ENCODE results near the gene EFHC2.
"Not testable (repeated sequence)": the region's sequence is repeated elsewhere in the genome, so short reads cannot be mapped to it uniquely, and the experiment has no call there.

Gene EFHC2

GRCh38 chrX:44299177-44299576 is 44.3 kb downstream of the EFHC2 start:
- no peak overlapping the region for H3K4me3 ChIP-seq (ENCODE audit: low read depth, low read length)

GRCh38 chrX:44291468-44292092 is 51.9 kb downstream of the EFHC2 start:
- H3K4me3 ChIP-seq (ENCODE audit: low read depth, low read length) = no peak overlapping the region

GRCh38 chrX:44290718-44291117 is 52.8 kb downstream of the EFHC2 start:
- no peak overlapping the region for H3K4me3 ChIP-seq (ENCODE audit: low read depth, low read length)

- no peak overlapping the region for H3K4me3 ChIP-seq (ENCODE audit: low read depth, low read length)
These were observed 60.7 kb downstream of the EFHC2 start for GRCh38 chrX:44282753-44283152.

GRCh38 chrX:44280116-44280515 is 63.4 kb downstream of the EFHC2 start:
- no peak overlapping the region for H3K4me3 ChIP-seq (ENCODE audit: low read depth, low read length)

- H3K4me3 ChIP-seq (ENCODE audit: low read depth, low read length) = no peak overlapping the region
These were observed 69.4 kb downstream of the EFHC2 start for GRCh38 chrX:44274096-44274495.

- H3K4me3 ChIP-seq (ENCODE audit: low read depth, low read length) = no peak overlapping the region
These were observed 75.6 kb downstream of the EFHC2 start for GRCh38 chrX:44267861-44268260.

GRCh38 chrX:44267116-44267515 is 76.4 kb downstream of the EFHC2 start:
- no peak overlapping the region for H3K4me3 ChIP-seq (ENCODE audit: low read depth, low read length)

- H3K4me3 ChIP-seq (ENCODE audit: low read depth, low read length) = no peak overlapping the region
These were observed 77.9 kb downstream of the EFHC2 start for GRCh38 chrX:44265559-44265958.

- no peak overlapping the region for H3K4me3 ChIP-seq (ENCODE audit: low read depth, low read length)
These were observed 78.5 kb downstream of the EFHC2 start for GRCh38 chrX:44264936-44265335.

- no peak overlapping the region for H3K4me3 ChIP-seq (ENCODE audit: low read depth, low read length)
These were observed 82.2 kb downstream of the EFHC2 start for GRCh38 chrX:44261286-44261685.

- H3K4me3 ChIP-seq (ENCODE audit: low read depth, low read length) = no peak overlapping the region
These were observed 82.9 kb downstream of the EFHC2 start for GRCh38 chrX:44260609-44261008.

GRCh38 chrX:44255742-44256141 is 87.7 kb downstream of the EFHC2 start:
- not testable (repeated sequence) for H3K4me3 ChIP-seq (ENCODE audit: low read depth, low read length)

GRCh38 chrX:44253575-44253942 is 89.9 kb downstream of the EFHC2 start:
- no peak overlapping the region for H3K4me3 ChIP-seq (ENCODE audit: low read depth, low read length)

- not testable (repeated sequence) for H3K4me3 ChIP-seq (ENCODE audit: low read depth, low read length)
These were observed 90.5 kb downstream of the EFHC2 start for GRCh38 chrX:44252688-44253574.

- H3K4me3 ChIP-seq (ENCODE audit: low read depth, low read length) = no peak overlapping the region
These were observed 96.0 kb downstream of the EFHC2 start for GRCh38 chrX:44247468-44247867.

- no peak overlapping the region for H3K4me3 ChIP-seq (ENCODE audit: low read depth, low read length)
These were observed 96.6 kb downstream of the EFHC2 start for GRCh38 chrX:44246826-44247225.

- no peak overlapping the region for H3K4me3 ChIP-seq (ENCODE audit: low read depth, low read length)
These were observed 97.7 kb downstream of the EFHC2 start for GRCh38 chrX:44245733-44246132.

GRCh38 chrX:44244008-44244407 is 99.5 kb downstream of the EFHC2 start:
- H3K4me3 ChIP-seq (ENCODE audit: low read depth, low read length) = no peak overlapping the region

GRCh38 chrX:44241546-44241945 is 101.9 kb downstream of the EFHC2 start:
- no peak overlapping the region for H3K4me3 ChIP-seq (ENCODE audit: low read depth, low read length)

- no peak overlapping the region for H3K4me3 ChIP-seq (ENCODE audit: low read depth, low read length)
These were observed 103.4 kb downstream of the EFHC2 start for GRCh38 chrX:44240036-44240435.

GRCh38 chrX:44239036-44239435 is 104.4 kb downstream of the EFHC2 start:
- no peak overlapping the region for H3K4me3 ChIP-seq (ENCODE audit: low read depth, low read length)

Data from iPS-11a (cell line).